Measurements from ENCODE around the gene STYXL2.
A peak's percentile ranks its signal among the peaks of the same experiment; 100 is the strongest.

Gene STYXL2

GRCh38 chr1:167083871-167084270 lies 10.0 kb upstream of the STYXL2 start:
- no peaks in the 10 kb centered on the region for H3K36me3 ChIP-seq (ENCODE audit: control insufficient read depth, insufficient read depth, low read length)
- H3K4me1 ChIP-seq (ENCODE audit: control insufficient read depth, insufficient read depth, low read length): no peaks in the 10 kb centered on the region
- no peak overlapping the region for H3K9ac ChIP-seq (ENCODE audit: low read length)
- no peak overlapping the region for H3K27ac ChIP-seq (ENCODE audit: low read depth, low read length)
- no peak overlapping the region for H3K4me3 ChIP-seq (ENCODE audit: low read length)
- peaks cover 3% of the 10 kb centered on the region for H3K27me3 ChIP-seq (ENCODE audit: control insufficient read depth, insufficient read depth, low read length)

GRCh38 chr1:167084757-167085156 lies 9.1 kb upstream of the STYXL2 start:
- Histone ChIP-seq H3K9ac (ENCODE audit: low read length) (no peak overlapping the region), H3K27me3 (ENCODE audit: control insufficient read depth, insufficient read depth, low read length) (peaks cover 3% of the 10 kb centered on the region), H3K27ac (ENCODE audit: low read depth, low read length) (no peak overlapping the region), H3K36me3 (ENCODE audit: control insufficient read depth, insufficient read depth, low read length) (no peaks in the 10 kb centered on the region), H3K4me3 (ENCODE audit: low read length) (no peak overlapping the region), H3K4me1 (ENCODE audit: control insufficient read depth, insufficient read depth, low read length) (no peaks in the 10 kb centered on the region)

GRCh38 chr1:167086033-167086432 lies 7.8 kb upstream of the STYXL2 start:
- H3K9ac ChIP-seq (ENCODE audit: low read length): no peak overlapping the region
- no peak overlapping the region for H3K27ac ChIP-seq (ENCODE audit: low read depth, low read length)
- no peak overlapping the region for H3K4me3 ChIP-seq (ENCODE audit: low read length)
- H3K4me1 ChIP-seq (ENCODE audit: control insufficient read depth, insufficient read depth, low read length): no peaks in the 10 kb centered on the region
- no peaks in the 10 kb centered on the region for H3K36me3 ChIP-seq (ENCODE audit: control insufficient read depth, insufficient read depth, low read length)
- H3K27me3 ChIP-seq (ENCODE audit: control insufficient read depth, insufficient read depth, low read length): no peaks in the 10 kb centered on the region

- no peak overlapping the region for H3K4me3 ChIP-seq (ENCODE audit: low read length)
- H3K27ac ChIP-seq (ENCODE audit: low read depth, low read length): no peak overlapping the region
- H3K4me1 ChIP-seq (ENCODE audit: control insufficient read depth, insufficient read depth, low read length): no peaks in the 10 kb centered on the region
- H3K36me3 ChIP-seq (ENCODE audit: control insufficient read depth, insufficient read depth, low read length): no peaks in the 10 kb centered on the region
- H3K9ac ChIP-seq (ENCODE audit: low read length): no peak overlapping the region
- H3K27me3 ChIP-seq (ENCODE audit: control insufficient read depth, insufficient read depth, low read length): no peaks in the 10 kb centered on the region
These were observed 7.1 kb upstream of the STYXL2 start for GRCh38 chr1:167086768-167087167.

- Histone ChIP-seq H3K27ac (ENCODE audit: low read depth, low read length) (no peak overlapping the region), H3K9ac (ENCODE audit: low read length) (no peak overlapping the region)
These were observed 5.0 kb upstream of the STYXL2 start for GRCh38 chr1:167088746-167089417.

GRCh38 chr1:167089939-167090313 lies 3.9 kb upstream of the STYXL2 start:
- Histone ChIP-seq H3K9ac (ENCODE audit: low read length) (peak overlapping the region; percentile 61), H3K27me3 (ENCODE audit: control insufficient read depth, insufficient read depth, low read length) (no peaks in the 10 kb centered on the region), H3K27ac (ENCODE audit: low read depth, low read length) (no peak overlapping the region)

More at GRCh38 chr1:167088746-167089417, 5.0 kb upstream of the STYXL2 start:
- no peaks in the 10 kb centered on the region for H3K4me1 ChIP-seq (ENCODE audit: control insufficient read depth, insufficient read depth, low read length)
- H3K27me3 ChIP-seq (ENCODE audit: control insufficient read depth, insufficient read depth, low read length): no peaks in the 10 kb centered on the region
- H3K36me3 ChIP-seq (ENCODE audit: control insufficient read depth, insufficient read depth, low read length): no peaks in the 10 kb centered on the region
- peak overlapping the region; percentile 42 for H3K4me3 ChIP-seq (ENCODE audit: low read length)

GRCh38 chr1:167090314-167090942 lies 3.4 kb upstream of the STYXL2 start, which contains the start of gene GPA33:
TSS of gene GPA33 (minus strand) at chr1:167090377. CDS start at chr1:167090287, 90 bp downstream.
- H3K9ac ChIP-seq (ENCODE audit: low read length): peak within 1 kb of the TSS; percentile 61
- no peaks in the 10 kb centered on the region for H3K4me1 ChIP-seq (ENCODE audit: control insufficient read depth, insufficient read depth, low read length)
- H3K27ac ChIP-seq (ENCODE audit: low read depth, low read length): no peak within 1 kb of the TSS

More at GRCh38 chr1:167089939-167090313, 3.9 kb upstream of the STYXL2 start:
- Histone ChIP-seq H3K4me1 (ENCODE audit: control insufficient read depth, insufficient read depth, low read length) (no peaks in the 10 kb centered on the region), H3K4me3 (ENCODE audit: low read length) (peak overlapping the region; percentile 42), H3K36me3 (ENCODE audit: control insufficient read depth, insufficient read depth, low read length) (no peaks in the 10 kb centered on the region)

GRCh38 chr1:167092653-167093052 lies 1.2 kb upstream of the STYXL2 start:
- no peak overlapping the region for H3K9ac ChIP-seq (ENCODE audit: low read length)
- no peaks in the 10 kb centered on the region for H3K36me3 ChIP-seq (ENCODE audit: control insufficient read depth, insufficient read depth, low read length)
- no peak overlapping the region for H3K27ac ChIP-seq (ENCODE audit: low read depth, low read length)
- no peak overlapping the region for H3K4me3 ChIP-seq (ENCODE audit: low read length)
- H3K4me1 ChIP-seq (ENCODE audit: control insufficient read depth, insufficient read depth, low read length): no peaks in the 10 kb centered on the region
- H3K27me3 ChIP-seq (ENCODE audit: control insufficient read depth, insufficient read depth, low read length): no peaks in the 10 kb centered on the region

More at GRCh38 chr1:167090314-167090942, 3.4 kb upstream of the STYXL2 start, which contains the start of gene GPA33:
- Histone ChIP-seq H3K27me3 (ENCODE audit: control insufficient read depth, insufficient read depth, low read length) (no peaks in the 10 kb centered on the region), H3K4me3 (ENCODE audit: low read length) (peak within 1 kb of the TSS; percentile 42), H3K36me3 (ENCODE audit: control insufficient read depth, insufficient read depth, low read length) (no peaks in the 10 kb centered on the region)

- no peak overlapping the region for H3K9ac ChIP-seq (ENCODE audit: low read length)
- H3K4me1 ChIP-seq (ENCODE audit: control insufficient read depth, insufficient read depth, low read length): no peaks in the 10 kb centered on the region
- no peak overlapping the region for H3K4me3 ChIP-seq (ENCODE audit: low read length)
- H3K27ac ChIP-seq (ENCODE audit: low read depth, low read length): no peak overlapping the region
- no peaks in the 10 kb centered on the region for H3K27me3 ChIP-seq (ENCODE audit: control insufficient read depth, insufficient read depth, low read length)
- H3K36me3 ChIP-seq (ENCODE audit: control insufficient read depth, insufficient read depth, low read length): no peaks in the 10 kb centered on the region
These were observed 815 bp downstream of the STYXL2 start for GRCh38 chr1:167094690-167095089.

GRCh38 chr1:167095368-167095767 lies 1.5 kb downstream of the STYXL2 start:
- H3K27ac ChIP-seq (ENCODE audit: low read depth, low read length): no peak overlapping the region
- H3K27me3 ChIP-seq (ENCODE audit: control insufficient read depth, insufficient read depth, low read length): no peaks in the 10 kb centered on the region
- H3K4me3 ChIP-seq (ENCODE audit: low read length): no peak overlapping the region
- no peaks in the 10 kb centered on the region for H3K4me1 ChIP-seq (ENCODE audit: control insufficient read depth, insufficient read depth, low read length)
- H3K36me3 ChIP-seq (ENCODE audit: control insufficient read depth, insufficient read depth, low read length): no peaks in the 10 kb centered on the region
- H3K9ac ChIP-seq (ENCODE audit: low read length): no peak overlapping the region

GRCh38 chr1:167099851-167100250 lies 6.0 kb downstream of the STYXL2 start:
- Histone ChIP-seq H3K9ac (ENCODE audit: low read length) (no peak overlapping the region), H3K4me1 (ENCODE audit: control insufficient read depth, insufficient read depth, low read length) (no peaks in the 10 kb centered on the region), H3K36me3 (ENCODE audit: control insufficient read depth, insufficient read depth, low read length) (no peaks in the 10 kb centered on the region), H3K4me3 (ENCODE audit: low read length) (no peak overlapping the region), H3K27ac (ENCODE audit: low read depth, low read length) (no peak overlapping the region), H3K27me3 (ENCODE audit: control insufficient read depth, insufficient read depth, low read length) (no peaks in the 10 kb centered on the region)

GRCh38 chr1:167100730-167101129 lies 6.9 kb downstream of the STYXL2 start:
- Histone ChIP-seq H3K27ac (ENCODE audit: low read depth, low read length) (no peak overlapping the region), H3K4me3 (ENCODE audit: low read length) (no peak overlapping the region), H3K9ac (ENCODE audit: low read length) (no peak overlapping the region), H3K27me3 (ENCODE audit: control insufficient read depth, insufficient read depth, low read length) (no peaks in the 10 kb centered on the region), H3K4me1 (ENCODE audit: control insufficient read depth, insufficient read depth, low read length) (no peaks in the 10 kb centered on the region), H3K36me3 (ENCODE audit: control insufficient read depth, insufficient read depth, low read length) (no peaks in the 10 kb centered on the region)

- Histone ChIP-seq H3K4me1 (ENCODE audit: control insufficient read depth, insufficient read depth, low read length) (no peaks in the 10 kb centered on the region), H3K27ac (ENCODE audit: low read depth, low read length) (no peak overlapping the region), H3K36me3 (ENCODE audit: control insufficient read depth, insufficient read depth, low read length) (no peaks in the 10 kb centered on the region), H3K27me3 (ENCODE audit: control insufficient read depth, insufficient read depth, low read length) (no peaks in the 10 kb centered on the region), H3K4me3 (ENCODE audit: low read length) (no peak overlapping the region), H3K9ac (ENCODE audit: low read length) (no peak overlapping the region)
These were observed 7.9 kb downstream of the STYXL2 start for GRCh38 chr1:167101754-167102153.
